GM12878 (cell line): ENCODE measurements around the gene MYLK3. TPM values are rescaled to one million over a fixed set of nuclear protein-coding genes. Genes with fewer than 3 reads are reported as not detected.

Source experiments
- ATAC-seq: fragments of 200-7000 bp; cut with Tn5 transposase; 3 replicates; pipeline ENCODE4 v1.9.1; 2020; ENCODE audit warnings: mild to moderate bottlenecking, moderate library complexity
- BruUV-seq: library from RNA; stranded (reverse); fragments of 400-500 nt; replicated peaks from 2 replicates; lab custom pipeline; 2021; lab: Mats Ljungman, UMichigan
- CTCF ChIA-PET: fragments of 300-600 bp; sonication (Branson Sonifier 250); formaldehyde crosslinking; extraction: SDS; loops from one replicate; lab custom pipeline; 2021; ENCODE audit warnings: inconsistent platforms; lab: Yijun Ruan, JAX
- POLR2A ChIA-PET: fragments of 350-600 bp; formaldehyde crosslinking; extraction: SDS; loops from one replicate; lab custom pipeline; 2021; ENCODE audit warnings: inconsistent platforms; lab: Charles Lee
- RAD21 ChIA-PET: fragments of 300-600 bp; sonication (Branson Sonifier 250); formaldehyde crosslinking; loops from one replicate; lab custom pipeline; 2023; ENCODE audit warnings: antibody characterized with exemption; ENCODE audit not compliant: unreplicated experiment; lab: Charles Lee
- SMC1A ChIA-PET: fragments of 300-600 bp; sonication (Branson Sonifier 250); formaldehyde crosslinking; loops from one replicate; lab custom pipeline; 2023; ENCODE audit not compliant: unreplicated experiment, uncharacterized antibody; lab: Charles Lee
- DNase-seq: peaks from one replicate; pipeline ENCODE4 v3.0.0-alpha.2; 2011; ENCODE audit warnings: low read depth, low spot score
- FAIRE-seq: peaks from 3 replicates; lab custom pipeline; 2011; peaks lifted over from hg19 to GRCh38; lab: Jason Lieb, UNC
- H2AFZ ChIP-seq: 2 replicates; pipeline ENCODE4 v1.6.0; 2011; ENCODE audit warnings: low read depth, low read length, control low read depth; ENCODE audit not compliant: control insufficient read depth
- H3K27ac ChIP-seq: 2 replicates; pipeline ENCODE4 v1.5.1; 2011; ENCODE audit warnings: control low read depth; ENCODE audit not compliant: control insufficient read depth, insufficient read depth
- H3K27me3 ChIP-seq, 2 experiments: replicated peaks in 1 of 2; 2 replicates each; pipeline versions ENCODE4 v1.6.0 to v1.6.1; 2011; ENCODE audit warnings: low read length in 1 of 2; ENCODE audit not compliant: control insufficient read depth in 2 of 2, insufficient read depth in 2 of 2
- H3K36me3 ChIP-seq, 2 experiments: 2 replicates each; pipeline ENCODE4 v1.5.1; 2011; ENCODE audit warnings: low read length in 1 of 2; ENCODE audit not compliant: control insufficient read depth in 2 of 2, insufficient read depth in 2 of 2
- H3K4me1 ChIP-seq: 2 replicates; pipeline ENCODE4 v1.6.1; 2011; ENCODE audit warnings: mild to moderate bottlenecking, low read length, moderate library complexity, mixed read lengths; ENCODE audit not compliant: control insufficient read depth, insufficient read depth
- H3K4me2 ChIP-seq: 2 replicates; pipeline ENCODE4 v1.6.0; 2011; ENCODE audit warnings: control low read depth; ENCODE audit not compliant: control insufficient read depth, insufficient read depth
- H3K4me3 ChIP-seq: fragments of 200-600 bp; sonication (generic); 2 replicates; pipeline ENCODE4 v1.5.1; 2016
- H3K79me2 ChIP-seq: 2 replicates; pipeline ENCODE4 v1.6.0; 2011; ENCODE audit warnings: low read length; ENCODE audit not compliant: control insufficient read depth, insufficient read depth
- H3K9ac ChIP-seq: 2 replicates; pipeline ENCODE4 v1.8.0; 2011; ENCODE audit warnings: low read length, control low read depth, mixed read lengths; ENCODE audit not compliant: control insufficient read depth, insufficient read depth
- H3K9me3 ChIP-seq: replicated peaks from 3 replicates; pipeline ENCODE4 v1.5.1; 2011; ENCODE audit warnings: mild to moderate bottlenecking, low read length; ENCODE audit not compliant: control insufficient read depth, insufficient read depth
- H4K20me1 ChIP-seq: 2 replicates; pipeline ENCODE4 v1.6.0; 2011; ENCODE audit not compliant: control insufficient read depth, insufficient read depth
- ASH2L ChIP-seq: fragments of 300-600, 200-600 bp; sonication (generic); IDR thresholded peaks from 2 replicates; pipeline ENCODE4 v1.6.1; 2017; ENCODE audit warnings: low read depth, mild to moderate bottlenecking, borderline replicate concordance
- BACH1 ChIP-seq: fragments of 450-650 bp; IDR thresholded peaks from 2 replicates; pipeline ENCODE4 v1.6.1; 2017; ENCODE audit warnings: mild to moderate bottlenecking, borderline replicate concordance
- CHD2 ChIP-seq: IDR thresholded peaks from 2 replicates; pipeline ENCODE4 v1.6.1; 2011; ENCODE audit warnings: low read depth, low read length, improper control_type of control experiment, borderline replicate concordance
- FOS ChIP-seq: IDR thresholded peaks from 3 replicates; pipeline ENCODE4 v1.6.1; 2011; ENCODE audit warnings: borderline replicate concordance; ENCODE audit not compliant: insufficient read length; ENCODE audit errors: extremely low read depth
- HDGF ChIP-seq: fragments of 450-650 bp; IDR thresholded peaks from 2 replicates; pipeline ENCODE4 v1.6.1; 2016; ENCODE audit warnings: antibody characterized with exemption
- NFIC ChIP-seq: IDR thresholded peaks from 2 replicates; pipeline ENCODE4 v1.6.1; 2012; ENCODE audit warnings: low read depth, mild to moderate bottlenecking, inconsistent platforms, low read length, moderate library complexity
- NR2C1 ChIP-seq: fragments of 450-650 bp; IDR thresholded peaks from 2 replicates; pipeline ENCODE4 v1.6.1; 2017; ENCODE audit warnings: antibody characterized with exemption, mild to moderate bottlenecking, moderate library complexity
- POLR2AphosphoS5 ChIP-seq: IDR thresholded peaks from 2 replicates; pipeline ENCODE4 v1.6.1; 2011; ENCODE audit warnings: mild to moderate bottlenecking, low read length, inconsistent platforms
- STAT3 ChIP-seq: IDR thresholded peaks from 2 replicates; pipeline ENCODE4 v1.6.1; 2011; ENCODE audit warnings: low read depth, low read length, improper control_type of control experiment
- ZNF217 ChIP-seq: fragments of 450-650 bp; IDR thresholded peaks from 2 replicates; pipeline ENCODE4 v1.6.1; 2017; ENCODE audit warnings: antibody characterized with exemption, mild to moderate bottlenecking
- WGBS: methylation state at CpG from one replicate; pipeline ENCODE4 v1.1.6; 2016; ENCODE audit warnings: low lambda C conversion rate; ENCODE audit not compliant: insufficient replicate concordance, insufficient coverage; ENCODE audit errors: missing lambda C conversion rate; 5-methylcytosine and 5-hydroxymethylcytosine counted together
- in situ Hi-C: fragments of 300-500 bp; cut with MboI; formaldehyde crosslinking; loops from 9 replicates; pipeline ENCODE4 v1.14.3; 2018; ENCODE audit warnings: mixed read lengths
- intact Hi-C: fragments of 100-400 bp; cut with micrococcal nuclease; formaldehyde crosslinking; loops from one replicate; pipeline ENCODE4 v1.14.2; 2022; ENCODE audit not compliant: unreplicated experiment
- polyA plus RNA-seq, 11 experiments: library from polyadenylated mRNA; depleted of rRNA in 4 of 11; unstranded in 6 of 11; stranded (reverse) in 5 of 11; fragments of >200 nt; fragmentation: Nextera tagmentation in 4 of 11; fragmentation: Illumina TruSeq in 1 of 11; extraction: Ambion mirVana in 4 of 11; extraction: Trizol in 1 of 11; gene quantifications; 1 replicate in 1 of 11; 2 replicates in 10 of 11; pipeline versions ENCODE4 v1.2.1 to v1.2.3, GENCODE V29; 2011 to 2016; ENCODE audit warnings: inconsistent platforms in 2 of 11, missing spikeins in 2 of 11, low read depth in 1 of 11
- total RNA-seq, 4 experiments: library from RNA; depleted of rRNA in 3 of 4; stranded (reverse); fragments of >200 nt in 3 of 4; fragmentation: Illumina TruSeq in 1 of 4; extraction: Trizol in 1 of 4; gene quantifications; 2 replicates each; pipeline versions ENCODE4 v1.2.1 to v1.2.3, GENCODE V29; 2013 to 2021
- TF ChIP-seq, protein P1 (sequence below): fragments of 450-650 bp; conservative IDR thresholded peaks from 2 replicates; pipeline ENCODE4 v1.6.1; 2017; ENCODE audit warnings: mild to moderate bottlenecking, moderate library complexity

MYLK3 gene
- total and polyA plus RNA-seq, 10 of the 15 experiments (the other 5 are each of a cell fraction or from before 2014, with no cell fraction given): 0.02 to 0.46 (median 0.17) TPM

DNA sequence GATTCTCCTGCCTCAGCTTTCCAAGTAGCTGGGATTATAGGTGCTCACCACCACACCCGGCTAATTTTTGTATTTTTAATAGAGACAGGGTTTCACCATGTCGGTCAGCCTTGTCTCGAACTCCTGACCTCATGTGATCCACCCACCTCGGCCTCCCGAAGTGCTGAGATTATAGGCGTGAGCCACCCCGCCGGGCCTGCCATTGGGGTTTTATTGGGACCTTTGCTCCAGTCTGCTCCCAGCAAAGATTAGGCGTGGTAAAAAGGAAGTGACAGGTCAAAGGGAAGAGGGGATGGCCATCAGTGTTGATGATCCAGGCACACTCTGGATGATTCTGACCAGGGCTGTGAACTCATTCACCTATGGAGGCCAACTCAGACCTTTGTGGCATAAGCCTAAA lies 20.5 kb downstream of the MYLK3 start:
- Histone ChIP-seq H2AFZ (no peak overlapping the region), H4K20me1 (no peaks in the 10 kb centered on the region), H3K36me3 (no peaks in the 10 kb centered on the region; a peak in 1 of 4 replicates), H3K4me1 (no peaks in the 10 kb centered on the region), H3K27me3 (no peaks in the 10 kb centered on the region), H3K9ac (no peak overlapping the region), H3K79me2 (no peaks in the 10 kb centered on the region), H3K9me3 (peaks cover 2% of the 10 kb centered on the region; the same call in 1 of the 3 replicates), H3K27ac (no peak overlapping the region), H3K4me3 (no peak overlapping the region), H3K4me2 (no peak overlapping the region)
- FAIRE-seq: no peak
- in situ Hi-C loops (no loop called here), intact Hi-C loops (no loop called here)
- no peak for ATAC-seq
- RAD21 ChIA-PET: no interaction called here
- 75% methylated on average over 9 of the region's 9 CpGs for WGBS
- CTCF ChIA-PET: no interaction called here
- POLR2A ChIA-PET: no interaction called here
- no TSS peak for BruUV-seq
- no peak for DNase-seq
- SMC1A ChIA-PET: interaction anchor here (0.9 kb wide), 1 partner anchor 16 kb away, joined by 3 read pairs; no protein-coding TSS in a partner anchor
- TF ChIP-seq ZNF217: no peak
- TF ChIP-seq BACH1: no peak
- TF ChIP-seq POLR2AphosphoS5: no peak
- TF ChIP-seq STAT3: no peak
- TF ChIP-seq CHD2: no peak
- TF ChIP-seq NFIC: no peak
- TF ChIP-seq FOS: no peak
- TF ChIP-seq ASH2L: no peak
- TF ChIP-seq, protein P1, sequence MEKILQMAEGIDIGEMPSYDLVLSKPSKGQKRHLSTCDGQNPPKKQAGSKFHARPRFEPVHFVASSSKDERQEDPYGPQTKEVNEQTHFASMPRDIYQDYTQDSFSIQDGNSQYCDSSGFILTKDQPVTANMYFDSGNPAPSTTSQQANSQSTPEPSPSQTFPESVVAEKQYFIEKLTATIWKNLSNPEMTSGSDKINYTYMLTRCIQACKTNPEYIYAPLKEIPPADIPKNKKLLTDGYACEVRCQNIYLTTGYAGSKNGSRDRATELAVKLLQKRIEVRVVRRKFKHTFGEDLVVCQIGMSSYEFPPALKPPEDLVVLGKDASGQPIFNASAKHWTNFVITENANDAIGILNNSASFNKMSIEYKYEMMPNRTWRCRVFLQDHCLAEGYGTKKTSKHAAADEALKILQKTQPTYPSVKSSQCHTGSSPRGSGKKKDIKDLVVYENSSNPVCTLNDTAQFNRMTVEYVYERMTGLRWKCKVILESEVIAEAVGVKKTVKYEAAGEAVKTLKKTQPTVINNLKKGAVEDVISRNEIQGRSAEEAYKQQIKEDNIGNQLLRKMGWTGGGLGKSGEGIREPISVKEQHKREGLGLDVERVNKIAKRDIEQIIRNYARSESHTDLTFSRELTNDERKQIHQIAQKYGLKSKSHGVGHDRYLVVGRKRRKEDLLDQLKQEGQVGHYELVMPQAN: no peak
- no peak for TF ChIP-seq NR2C1
- TF ChIP-seq HDGF: no peak
